ENCODE data around the gene TRIM66. TPM values are rescaled to one million over a fixed set of nuclear protein-coding genes. Genes with fewer than 3 reads are reported as not detected.

The TRIM66 gene
- total and polyA plus RNA-seq, 9 of the 15 experiments (the other 6 are each of a cell fraction or from before 2014, with no cell fraction given), result 1.1 to 7.3 (median 4.9) TPM

DNA sequence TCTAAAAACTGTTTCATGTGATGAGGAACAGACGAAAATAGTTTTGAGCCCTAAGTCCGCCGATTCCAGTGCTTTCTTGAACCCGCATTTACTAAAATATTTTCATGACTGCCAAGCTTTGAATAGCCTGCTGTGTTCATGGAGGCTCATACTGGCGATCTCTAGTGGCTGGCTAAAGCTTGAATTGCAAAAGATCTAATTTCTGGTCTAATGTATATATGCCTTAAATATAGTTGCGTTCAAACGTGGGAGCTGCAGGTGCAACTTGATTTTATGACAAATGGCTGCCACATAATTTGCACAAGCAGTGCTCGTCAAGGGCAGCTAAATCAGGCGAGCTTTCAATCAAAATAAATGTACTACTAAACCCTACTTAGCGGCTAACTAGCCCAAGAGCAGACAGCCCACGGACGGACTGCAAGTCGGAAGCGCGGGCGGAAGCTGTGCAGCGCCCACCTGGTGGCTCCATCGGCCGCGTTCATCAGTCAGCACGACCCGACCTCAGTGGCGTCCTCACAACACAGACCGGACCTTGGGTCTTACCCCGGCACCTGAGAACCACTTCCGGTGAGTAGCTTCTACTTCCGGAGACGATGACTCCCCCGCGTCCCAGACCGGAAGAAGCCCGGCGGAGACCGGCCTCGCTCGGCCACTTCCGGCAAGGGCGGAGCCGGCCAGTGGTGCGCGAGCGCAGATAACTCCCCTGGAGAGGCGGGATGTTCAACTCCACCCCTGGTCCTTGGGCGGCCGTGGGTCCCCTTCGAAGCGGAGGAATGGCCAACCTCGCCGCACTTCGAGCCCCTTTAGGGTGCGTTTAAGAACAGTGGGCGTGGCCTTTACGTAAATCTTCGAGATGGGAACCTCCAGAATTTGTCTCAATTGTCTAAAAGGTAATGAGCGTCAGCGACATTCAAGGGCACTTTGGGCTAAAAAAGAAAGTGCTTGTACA, 6.2 kb upstream of the TRIM66 start (continued):
- TF ChIP-seq, protein P1, sequence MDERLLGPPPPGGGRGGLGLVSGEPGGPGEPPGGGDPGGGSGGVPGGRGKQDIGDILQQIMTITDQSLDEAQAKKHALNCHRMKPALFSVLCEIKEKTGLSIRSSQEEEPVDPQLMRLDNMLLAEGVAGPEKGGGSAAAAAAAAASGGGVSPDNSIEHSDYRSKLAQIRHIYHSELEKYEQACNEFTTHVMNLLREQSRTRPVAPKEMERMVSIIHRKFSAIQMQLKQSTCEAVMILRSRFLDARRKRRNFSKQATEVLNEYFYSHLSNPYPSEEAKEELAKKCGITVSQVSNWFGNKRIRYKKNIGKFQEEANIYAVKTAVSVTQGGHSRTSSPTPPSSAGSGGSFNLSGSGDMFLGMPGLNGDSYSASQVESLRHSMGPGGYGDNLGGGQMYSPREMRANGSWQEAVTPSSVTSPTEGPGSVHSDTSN (CRISPR knock-in tag; IDR thresholded peaks at IDR 0.05; ENCODE audit: low read depth), result no peak
- TF ChIP-seq, protein P1 (tag; conservative IDR thresholded peaks at IDR 0.05; ENCODE audit: low read depth), result 0 out of 2 replicates have a peak, but pooled peaks have one; percentile 21
- no peak for TF ChIP-seq ZZZ3 (IDR thresholded peaks at IDR 0.05)
- no peak; the same call in 1 of the 2 replicates for TF ChIP-seq TCF7 (IDR thresholded peaks at IDR 0.05; ENCODE audit: borderline replicate concordance)
- TF ChIP-seq, protein P2, sequence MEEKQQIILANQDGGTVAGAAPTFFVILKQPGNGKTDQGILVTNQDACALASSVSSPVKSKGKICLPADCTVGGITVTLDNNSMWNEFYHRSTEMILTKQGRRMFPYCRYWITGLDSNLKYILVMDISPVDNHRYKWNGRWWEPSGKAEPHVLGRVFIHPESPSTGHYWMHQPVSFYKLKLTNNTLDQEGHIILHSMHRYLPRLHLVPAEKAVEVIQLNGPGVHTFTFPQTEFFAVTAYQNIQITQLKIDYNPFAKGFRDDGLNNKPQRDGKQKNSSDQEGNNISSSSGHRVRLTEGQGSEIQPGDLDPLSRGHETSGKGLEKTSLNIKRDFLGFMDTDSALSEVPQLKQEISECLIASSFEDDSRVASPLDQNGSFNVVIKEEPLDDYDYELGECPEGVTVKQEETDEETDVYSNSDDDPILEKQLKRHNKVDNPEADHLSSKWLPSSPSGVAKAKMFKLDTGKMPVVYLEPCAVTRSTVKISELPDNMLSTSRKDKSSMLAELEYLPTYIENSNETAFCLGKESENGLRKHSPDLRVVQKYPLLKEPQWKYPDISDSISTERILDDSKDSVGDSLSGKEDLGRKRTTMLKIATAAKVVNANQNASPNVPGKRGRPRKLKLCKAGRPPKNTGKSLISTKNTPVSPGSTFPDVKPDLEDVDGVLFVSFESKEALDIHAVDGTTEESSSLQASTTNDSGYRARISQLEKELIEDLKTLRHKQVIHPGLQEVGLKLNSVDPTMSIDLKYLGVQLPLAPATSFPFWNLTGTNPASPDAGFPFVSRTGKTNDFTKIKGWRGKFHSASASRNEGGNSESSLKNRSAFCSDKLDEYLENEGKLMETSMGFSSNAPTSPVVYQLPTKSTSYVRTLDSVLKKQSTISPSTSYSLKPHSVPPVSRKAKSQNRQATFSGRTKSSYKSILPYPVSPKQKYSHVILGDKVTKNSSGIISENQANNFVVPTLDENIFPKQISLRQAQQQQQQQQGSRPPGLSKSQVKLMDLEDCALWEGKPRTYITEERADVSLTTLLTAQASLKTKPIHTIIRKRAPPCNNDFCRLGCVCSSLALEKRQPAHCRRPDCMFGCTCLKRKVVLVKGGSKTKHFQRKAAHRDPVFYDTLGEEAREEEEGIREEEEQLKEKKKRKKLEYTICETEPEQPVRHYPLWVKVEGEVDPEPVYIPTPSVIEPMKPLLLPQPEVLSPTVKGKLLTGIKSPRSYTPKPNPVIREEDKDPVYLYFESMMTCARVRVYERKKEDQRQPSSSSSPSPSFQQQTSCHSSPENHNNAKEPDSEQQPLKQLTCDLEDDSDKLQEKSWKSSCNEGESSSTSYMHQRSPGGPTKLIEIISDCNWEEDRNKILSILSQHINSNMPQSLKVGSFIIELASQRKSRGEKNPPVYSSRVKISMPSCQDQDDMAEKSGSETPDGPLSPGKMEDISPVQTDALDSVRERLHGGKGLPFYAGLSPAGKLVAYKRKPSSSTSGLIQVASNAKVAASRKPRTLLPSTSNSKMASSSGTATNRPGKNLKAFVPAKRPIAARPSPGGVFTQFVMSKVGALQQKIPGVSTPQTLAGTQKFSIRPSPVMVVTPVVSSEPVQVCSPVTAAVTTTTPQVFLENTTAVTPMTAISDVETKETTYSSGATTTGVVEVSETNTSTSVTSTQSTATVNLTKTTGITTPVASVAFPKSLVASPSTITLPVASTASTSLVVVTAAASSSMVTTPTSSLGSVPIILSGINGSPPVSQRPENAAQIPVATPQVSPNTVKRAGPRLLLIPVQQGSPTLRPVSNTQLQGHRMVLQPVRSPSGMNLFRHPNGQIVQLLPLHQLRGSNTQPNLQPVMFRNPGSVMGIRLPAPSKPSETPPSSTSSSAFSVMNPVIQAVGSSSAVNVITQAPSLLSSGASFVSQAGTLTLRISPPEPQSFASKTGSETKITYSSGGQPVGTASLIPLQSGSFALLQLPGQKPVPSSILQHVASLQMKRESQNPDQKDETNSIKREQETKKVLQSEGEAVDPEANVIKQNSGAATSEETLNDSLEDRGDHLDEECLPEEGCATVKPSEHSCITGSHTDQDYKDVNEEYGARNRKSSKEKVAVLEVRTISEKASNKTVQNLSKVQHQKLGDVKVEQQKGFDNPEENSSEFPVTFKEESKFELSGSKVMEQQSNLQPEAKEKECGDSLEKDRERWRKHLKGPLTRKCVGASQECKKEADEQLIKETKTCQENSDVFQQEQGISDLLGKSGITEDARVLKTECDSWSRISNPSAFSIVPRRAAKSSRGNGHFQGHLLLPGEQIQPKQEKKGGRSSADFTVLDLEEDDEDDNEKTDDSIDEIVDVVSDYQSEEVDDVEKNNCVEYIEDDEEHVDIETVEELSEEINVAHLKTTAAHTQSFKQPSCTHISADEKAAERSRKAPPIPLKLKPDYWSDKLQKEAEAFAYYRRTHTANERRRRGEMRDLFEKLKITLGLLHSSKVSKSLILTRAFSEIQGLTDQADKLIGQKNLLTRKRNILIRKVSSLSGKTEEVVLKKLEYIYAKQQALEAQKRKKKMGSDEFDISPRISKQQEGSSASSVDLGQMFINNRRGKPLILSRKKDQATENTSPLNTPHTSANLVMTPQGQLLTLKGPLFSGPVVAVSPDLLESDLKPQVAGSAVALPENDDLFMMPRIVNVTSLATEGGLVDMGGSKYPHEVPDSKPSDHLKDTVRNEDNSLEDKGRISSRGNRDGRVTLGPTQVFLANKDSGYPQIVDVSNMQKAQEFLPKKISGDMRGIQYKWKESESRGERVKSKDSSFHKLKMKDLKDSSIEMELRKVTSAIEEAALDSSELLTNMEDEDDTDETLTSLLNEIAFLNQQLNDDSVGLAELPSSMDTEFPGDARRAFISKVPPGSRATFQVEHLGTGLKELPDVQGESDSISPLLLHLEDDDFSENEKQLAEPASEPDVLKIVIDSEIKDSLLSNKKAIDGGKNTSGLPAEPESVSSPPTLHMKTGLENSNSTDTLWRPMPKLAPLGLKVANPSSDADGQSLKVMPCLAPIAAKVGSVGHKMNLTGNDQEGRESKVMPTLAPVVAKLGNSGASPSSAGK (IDR thresholded peaks at IDR 0.05), result peak; percentile 71
- TF ChIP-seq MEIS2 (IDR thresholded peaks at IDR 0.05; ENCODE audit: partially characterized antibody), result peak; percentile 84
- no peak for TF ChIP-seq NCOA4 (IDR thresholded peaks at IDR 0.05; ENCODE audit: partially characterized antibody)
- TF ChIP-seq, protein P3, sequence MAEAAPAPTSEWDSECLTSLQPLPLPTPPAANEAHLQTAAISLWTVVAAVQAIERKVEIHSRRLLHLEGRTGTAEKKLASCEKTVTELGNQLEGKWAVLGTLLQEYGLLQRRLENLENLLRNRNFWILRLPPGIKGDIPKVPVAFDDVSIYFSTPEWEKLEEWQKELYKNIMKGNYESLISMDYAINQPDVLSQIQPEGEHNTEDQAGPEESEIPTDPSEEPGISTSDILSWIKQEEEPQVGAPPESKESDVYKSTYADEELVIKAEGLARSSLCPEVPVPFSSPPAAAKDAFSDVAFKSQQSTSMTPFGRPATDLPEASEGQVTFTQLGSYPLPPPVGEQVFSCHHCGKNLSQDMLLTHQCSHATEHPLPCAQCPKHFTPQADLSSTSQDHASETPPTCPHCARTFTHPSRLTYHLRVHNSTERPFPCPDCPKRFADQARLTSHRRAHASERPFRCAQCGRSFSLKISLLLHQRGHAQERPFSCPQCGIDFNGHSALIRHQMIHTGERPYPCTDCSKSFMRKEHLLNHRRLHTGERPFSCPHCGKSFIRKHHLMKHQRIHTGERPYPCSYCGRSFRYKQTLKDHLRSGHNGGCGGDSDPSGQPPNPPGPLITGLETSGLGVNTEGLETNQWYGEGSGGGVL (CRISPR knock-in tag; IDR thresholded peaks at IDR 0.05), result no peak
- TF ChIP-seq GABPB2 (CRISPR knock-in tag; conservative IDR thresholded peaks at IDR 0.05), result no peak; the same call in 1 of the 2 replicates
- no peak for TF ChIP-seq CC2D1A (IDR thresholded peaks at IDR 0.05)

Data from K562 (cell line).